ENCODE data around the gene CHRNA5. TPM values are rescaled to one million over a fixed set of nuclear protein-coding genes. Genes with fewer than 3 reads are reported as not detected.

The CHRNA5 gene
- total and polyA plus RNA-seq, 12 donors: 0.18 to 1.7 (median 1.3) TPM; not detected in 1

DNA sequence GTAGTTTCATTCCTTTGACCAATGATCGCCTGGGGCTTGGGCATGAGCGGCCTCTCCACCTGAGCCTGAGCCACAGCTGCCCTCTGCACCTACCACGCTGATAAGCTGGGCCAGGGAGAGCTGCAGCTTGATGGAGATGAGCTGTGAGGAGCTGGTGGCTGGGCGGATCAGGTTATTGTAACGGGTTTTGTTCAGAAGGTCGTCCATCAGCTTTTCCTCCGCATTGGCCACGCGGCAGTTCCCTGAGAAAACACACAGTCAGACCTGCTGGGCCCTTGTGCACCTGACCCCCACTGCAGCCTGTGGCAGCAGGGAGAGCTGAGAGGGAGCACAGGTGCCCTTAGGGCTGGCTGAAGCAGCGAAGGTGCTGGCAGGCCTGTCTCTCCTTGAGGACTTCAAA lies 70.0 kb downstream of the CHRNA5 start:
- TF ChIP-seq POLR2A (IDR thresholded peaks at IDR 0.05): no peak
- TF ChIP-seq CTCF (IDR thresholded peaks at IDR 0.05): no peak
- Histone ChIP-seq H3K27ac (no peak overlapping the region), H3K4me3 (no peak overlapping the region), H3K4me1 (replicated peaks in 1 of 2) (peaks cover 0 to under 1% of the 10 kb centered on the region in 2 donors), H3K36me3 (replicated peaks in 1 of 2) (no peaks in the 10 kb centered on the region), H3K9me3 (replicated peaks in 1 of 3) (no peaks in the 10 kb centered on the region), H3K27me3 (no peaks in the 10 kb centered on the region)
- DNase-seq: no peak
- WGBS, 4 donors: 83 to 94% (median 90%) methylated on average over 9 to 10 of the region's 10 CpGs
- intact Hi-C loops (cut with DNase I): loop anchor here (5.0 kb wide), 1 partner anchor 72 kb away; no protein-coding TSS in a partner anchor

GRCh38 chr15:78636378-78636859 lies 71.1 kb downstream of the CHRNA5 start:
- TF ChIP-seq POLR2A (IDR thresholded peaks at IDR 0.05) (no peak), CTCF (IDR thresholded peaks at IDR 0.05) (no peak)
- no peak for DNase-seq
- H3K9me3 ChIP-seq (replicated peaks in 1 of 3): no peaks in the 10 kb centered on the region
- H3K27ac ChIP-seq: no peak overlapping the region
- H3K27me3 ChIP-seq: no peaks in the 10 kb centered on the region
- H3K4me1 ChIP-seq (replicated peaks in 1 of 2): peaks cover 7 to 12% of the 10 kb centered on the region in 2 donors
- 79 to 91% (median 84%) methylated on average over 2 of the region's 2 CpGs for WGBS, 4 donors
- intact Hi-C loops (cut with DNase I): loop anchor here (5.0 kb wide), 1 partner anchor 71 kb away; no protein-coding TSS in a partner anchor
- no peaks in the 10 kb centered on the region for H3K36me3 ChIP-seq (replicated peaks in 1 of 2)
- no peak overlapping the region for H3K4me3 ChIP-seq

- 40 to 82% (median 73%) methylated on average over 1 to 4 of the region's 4 CpGs; no CpG with 5 or more reads in 1 of the 4 donors for WGBS, 4 donors
- Histone ChIP-seq H3K4me3 (no peak overlapping the region), H3K9me3 (replicated peaks in 1 of 3) (no peaks in the 10 kb centered on the region), H3K27me3 (no peaks in the 10 kb centered on the region), H3K27ac (no peak overlapping the region), H3K4me1 (replicated peaks in 1 of 2) (peaks cover 7 to 12% of the 10 kb centered on the region in 2 donors), H3K36me3 (replicated peaks in 1 of 2) (no peaks in the 10 kb centered on the region)
- no peak for TF ChIP-seq CTCF (IDR thresholded peaks at IDR 0.05)
- no peak for TF ChIP-seq POLR2A (IDR thresholded peaks at IDR 0.05)
- intact Hi-C loops (cut with DNase I): loop anchor here (5.0 kb wide), 1 partner anchor 69 kb away; no protein-coding TSS in a partner anchor
- DNase-seq: no peak
Observed at GRCh38 chr15:78637776-78638435, 72.6 kb downstream of the CHRNA5 start.

GRCh38 chr15:78638658-78639314 lies 73.5 kb downstream of the CHRNA5 start:
- H3K4me1 ChIP-seq (replicated peaks in 1 of 2): peaks cover 7 to 12% of the 10 kb centered on the region in 2 donors
- H3K27ac ChIP-seq: no peak overlapping the region
- H3K4me3 ChIP-seq: no peak overlapping the region
- intact Hi-C loops (cut with DNase I): loop anchor here (5.0 kb wide), 1 partner anchor 69 kb away; no protein-coding TSS in a partner anchor
- no peaks in the 10 kb centered on the region for H3K27me3 ChIP-seq
- no peaks in the 10 kb centered on the region for H3K9me3 ChIP-seq (replicated peaks in 1 of 3)
- peak; percentile 32 to 87 (median 70) for DNase-seq
- TF ChIP-seq POLR2A (IDR thresholded peaks at IDR 0.05): no peak
- peak; percentile 54 to 71 (median 64) for TF ChIP-seq CTCF (IDR thresholded peaks at IDR 0.05)
- WGBS, 4 donors: 0 to 49% (median 27%) methylated on average over 2 to 4 of the region's 4 CpGs
- H3K36me3 ChIP-seq (replicated peaks in 1 of 2): no peaks in the 10 kb centered on the region

All from adrenal gland (tissue), 12 donors.